H1 (cell line): ENCODE measurements around the gene MFAP4.

Source experiments
- CTCF ChIP-seq, 3 experiments: IDR thresholded peaks; 1 replicate in 2 of 3; 2 replicates in 1 of 3; pipeline versions ENCODE4 v1.5.1 to v1.6.1; 2011; ENCODE audit warnings: low read length in 3 of 3, mild to moderate bottlenecking in 3 of 3, inconsistent platforms in 2 of 3, low read depth in 1 of 3, moderate library complexity in 1 of 3; ENCODE audit not compliant: insufficient read depth in 1 of 3; ENCODE audit errors: control extremely low read depth in 1 of 3
- EZH2 ChIP-seq: fragments of 200-600 bp; sonication (generic); IDR thresholded peaks from 2 replicates; pipeline ENCODE4 v1.7.1; 2012; ENCODE audit warnings: low read depth, mild to moderate bottlenecking, moderate library complexity, low read length, inconsistent platforms; ENCODE audit not compliant: severe bottlenecking
- GABPA ChIP-seq: IDR thresholded peaks from 2 replicates; pipeline ENCODE4 v1.6.1; 2011; ENCODE audit warnings: mild to moderate bottlenecking, low read length, moderate library complexity, borderline replicate concordance; ENCODE audit not compliant: insufficient read depth
- HDAC6 ChIP-seq: IDR thresholded peaks from one replicate; pipeline ENCODE4 v1.7.1; 2012; ENCODE audit warnings: low read depth, mild to moderate bottlenecking, inconsistent platforms, low read length, moderate library complexity
- NRF1 ChIP-seq: IDR thresholded peaks from 2 replicates; pipeline ENCODE4 v1.6.1; 2011; ENCODE audit warnings: mild to moderate bottlenecking, low read depth, low read length, improper control_type of control experiment
- POLR2AphosphoS5 ChIP-seq: IDR thresholded peaks from 2 replicates; pipeline ENCODE4 v1.6.1; 2011; ENCODE audit warnings: low read depth, low read length
- RAD21 ChIP-seq, 2 experiments: IDR thresholded peaks in 1 of 2; conservative IDR thresholded peaks in 1 of 2; 2 replicates each; pipeline ENCODE4 v1.6.1; 2011; ENCODE audit warnings: low read depth in 2 of 2, low read length in 2 of 2, improper control_type of control experiment in 1 of 2, inconsistent platforms in 1 of 2, mild to moderate bottlenecking in 1 of 2, moderate library complexity in 1 of 2
- SIRT6 ChIP-seq: IDR thresholded peaks from one replicate; pipeline ENCODE4 v1.7.1; 2012; ENCODE audit warnings: low read length, inconsistent platforms
- TAF1 ChIP-seq: IDR thresholded peaks from 2 replicates; pipeline ENCODE4 v1.6.1; 2011; ENCODE audit warnings: mild to moderate bottlenecking, low read depth, low read length
- TAF7 ChIP-seq: optimal IDR thresholded peaks from 2 replicates; pipeline ENCODE3; 2011; ENCODE audit warnings: low read depth, mild to moderate bottlenecking, inconsistent platforms, low read length, moderate library complexity, borderline replicate concordance
- ZNF274 ChIP-seq: IDR thresholded peaks from 2 replicates; pipeline ENCODE4 v1.7.0; 2012; ENCODE audit warnings: low read length, borderline replicate concordance; ENCODE audit errors: extremely low read depth

GRCh38 chr17:19424934-19425868 lies 38.2 kb upstream of the MFAP4 start:
- TF ChIP-seq CTCF (IDR thresholded peaks at IDR 0.05; ENCODE audit: control extremely low read depth in 1 of 3, insufficient read depth in 1 of 3, low read depth in 1 of 3, low read length in 3 of 3) (no peak), TAF1 (no peak), NRF1 (no peak), SIRT6 (no peak), EZH2 (no peak), RAD21 (IDR thresholded peaks at IDR 0.05 in 1 of 2, conservative IDR thresholded peaks at IDR 0.05 in 1 of 2; ENCODE audit: low read depth in 2 of 2, low read length in 2 of 2) (no peak), HDAC6 (no peak), POLR2AphosphoS5 (no peak), TAF7 (no peak), GABPA (no peak), ZNF274 (no peak)
